Fibroblast of pulmonary artery (primary cell): ENCODE results near the gene MON1B.
"Not testable (repeated sequence)": the region's sequence is repeated elsewhere in the genome, so short reads cannot be mapped to it uniquely, and the experiment has no call there.

Source experiments
- DNase-seq: peaks from one replicate; pipeline ENCODE4 v3.0.0-alpha.2; 2010; ENCODE audit warnings: low read depth
- H3K4me3 ChIP-seq: replicated peaks from 2 replicates; pipeline ENCODE4 v1.5.1; 2011; ENCODE audit warnings: low read depth, mild to moderate bottlenecking, control low read depth, low read length, moderate library complexity
- TF ChIP-seq, protein P1 (sequence below): IDR thresholded peaks from 2 replicates; pipeline ENCODE4 v1.5.1; 2011; ENCODE audit warnings: mild to moderate bottlenecking, control low read depth, low read length, inconsistent platforms; ENCODE audit errors: missing control alignments

The MON1B gene

DNA sequence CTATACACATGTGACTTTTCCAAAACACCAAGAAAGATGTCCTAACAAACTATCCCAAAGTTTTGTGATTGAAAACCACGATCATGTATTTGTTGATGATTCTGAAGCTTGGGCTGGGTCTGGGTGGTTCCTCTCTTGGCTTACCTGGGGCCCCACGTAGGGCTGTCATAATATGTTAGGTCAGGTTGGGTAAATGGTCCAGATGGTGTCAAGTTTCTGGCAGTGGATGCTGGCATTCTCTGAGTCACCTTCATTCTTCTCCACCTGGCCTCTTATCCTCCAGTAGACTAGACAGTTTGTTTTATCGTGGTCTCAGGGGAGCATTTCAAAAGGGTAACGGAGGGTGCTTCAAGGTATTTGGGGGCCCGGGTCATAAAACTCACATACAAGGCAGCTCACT lies 47.6 kb downstream of the MON1B start:
- no peak overlapping the region for H3K4me3 ChIP-seq
- TF ChIP-seq, protein P1, sequence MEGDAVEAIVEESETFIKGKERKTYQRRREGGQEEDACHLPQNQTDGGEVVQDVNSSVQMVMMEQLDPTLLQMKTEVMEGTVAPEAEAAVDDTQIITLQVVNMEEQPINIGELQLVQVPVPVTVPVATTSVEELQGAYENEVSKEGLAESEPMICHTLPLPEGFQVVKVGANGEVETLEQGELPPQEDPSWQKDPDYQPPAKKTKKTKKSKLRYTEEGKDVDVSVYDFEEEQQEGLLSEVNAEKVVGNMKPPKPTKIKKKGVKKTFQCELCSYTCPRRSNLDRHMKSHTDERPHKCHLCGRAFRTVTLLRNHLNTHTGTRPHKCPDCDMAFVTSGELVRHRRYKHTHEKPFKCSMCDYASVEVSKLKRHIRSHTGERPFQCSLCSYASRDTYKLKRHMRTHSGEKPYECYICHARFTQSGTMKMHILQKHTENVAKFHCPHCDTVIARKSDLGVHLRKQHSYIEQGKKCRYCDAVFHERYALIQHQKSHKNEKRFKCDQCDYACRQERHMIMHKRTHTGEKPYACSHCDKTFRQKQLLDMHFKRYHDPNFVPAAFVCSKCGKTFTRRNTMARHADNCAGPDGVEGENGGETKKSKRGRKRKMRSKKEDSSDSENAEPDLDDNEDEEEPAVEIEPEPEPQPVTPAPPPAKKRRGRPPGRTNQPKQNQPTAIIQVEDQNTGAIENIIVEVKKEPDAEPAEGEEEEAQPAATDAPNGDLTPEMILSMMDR, result no peak
- no peak for DNase-seq

DNA sequence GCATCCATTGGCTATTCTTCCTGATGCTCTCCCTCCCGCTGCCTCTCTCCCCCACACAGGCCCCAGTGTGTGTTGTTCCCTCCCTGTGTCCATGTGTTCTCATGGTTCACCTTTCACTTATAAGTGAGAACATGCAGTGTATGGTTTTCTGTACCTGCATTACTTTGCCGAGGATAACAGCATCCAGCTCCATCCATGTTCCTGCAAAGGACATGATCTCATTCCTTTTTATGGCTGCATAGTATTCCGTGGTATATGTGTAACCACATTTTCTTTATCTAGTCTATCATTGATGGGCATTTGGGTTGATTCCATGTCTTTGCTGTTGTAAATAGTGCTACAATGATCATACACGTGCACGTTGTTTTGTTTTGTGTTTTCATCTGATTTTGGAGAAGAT lies 51.5 kb downstream of the MON1B start:
- not testable (repeated sequence) for H3K4me3 ChIP-seq, DNase-seq

DNA sequence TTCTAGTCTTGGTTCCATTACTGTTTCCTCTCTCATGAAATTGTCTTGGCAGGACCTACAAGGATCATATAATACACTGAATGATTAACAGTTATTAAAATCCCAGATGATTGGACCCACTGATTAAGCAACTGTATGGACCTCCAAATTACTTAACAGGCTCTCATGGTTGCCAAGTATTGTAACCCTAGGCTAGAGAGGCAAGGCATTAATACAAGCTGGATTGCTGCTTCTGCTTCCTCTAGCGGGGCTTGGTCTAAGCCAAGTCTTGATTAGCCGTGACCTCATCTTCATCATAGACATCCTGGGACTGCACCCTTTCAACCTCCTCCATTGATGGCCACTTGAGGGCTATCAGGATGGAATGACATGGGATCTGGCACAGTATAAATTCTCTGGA lies 55.2 kb downstream of the MON1B start:
- TF ChIP-seq, protein P1, result no peak
- no peak overlapping the region for H3K4me3 ChIP-seq
- DNase-seq, result no peak

DNA sequence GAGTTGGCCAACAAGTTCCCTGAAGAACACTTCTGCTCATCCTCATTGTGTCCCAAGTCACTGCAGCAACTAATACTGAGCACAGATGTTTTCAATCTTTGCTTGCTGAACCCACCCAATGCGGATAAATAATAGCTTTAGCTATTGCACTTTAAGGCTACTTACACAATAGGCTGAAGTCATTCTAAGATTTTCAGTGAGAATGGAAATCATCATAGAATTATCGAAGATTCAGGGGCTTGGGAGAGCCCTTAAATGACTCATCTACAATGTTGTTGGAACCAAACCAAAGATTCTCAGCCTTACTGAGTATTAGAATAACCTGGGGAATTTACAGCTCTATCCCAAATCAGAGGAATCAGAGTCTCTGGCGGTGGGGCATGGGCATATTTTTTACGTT lies 59.4 kb downstream of the MON1B start:
- peak; percentile 54 for DNase-seq
- no peak overlapping the region for H3K4me3 ChIP-seq
- TF ChIP-seq, protein P1, result no peak
